HG02588 (cell line): Measurements from ENCODE around the gene PDCD10.

Experiments used
- ATAC-seq: cut with Tn5 transposase; IDR thresholded peaks from one replicate; pipeline ENCODE4 v1.9.1; 2021; ENCODE audit warnings: mild to moderate bottlenecking, moderate library complexity; ENCODE audit not compliant: unreplicated experiment

Gene PDCD10

DNA sequence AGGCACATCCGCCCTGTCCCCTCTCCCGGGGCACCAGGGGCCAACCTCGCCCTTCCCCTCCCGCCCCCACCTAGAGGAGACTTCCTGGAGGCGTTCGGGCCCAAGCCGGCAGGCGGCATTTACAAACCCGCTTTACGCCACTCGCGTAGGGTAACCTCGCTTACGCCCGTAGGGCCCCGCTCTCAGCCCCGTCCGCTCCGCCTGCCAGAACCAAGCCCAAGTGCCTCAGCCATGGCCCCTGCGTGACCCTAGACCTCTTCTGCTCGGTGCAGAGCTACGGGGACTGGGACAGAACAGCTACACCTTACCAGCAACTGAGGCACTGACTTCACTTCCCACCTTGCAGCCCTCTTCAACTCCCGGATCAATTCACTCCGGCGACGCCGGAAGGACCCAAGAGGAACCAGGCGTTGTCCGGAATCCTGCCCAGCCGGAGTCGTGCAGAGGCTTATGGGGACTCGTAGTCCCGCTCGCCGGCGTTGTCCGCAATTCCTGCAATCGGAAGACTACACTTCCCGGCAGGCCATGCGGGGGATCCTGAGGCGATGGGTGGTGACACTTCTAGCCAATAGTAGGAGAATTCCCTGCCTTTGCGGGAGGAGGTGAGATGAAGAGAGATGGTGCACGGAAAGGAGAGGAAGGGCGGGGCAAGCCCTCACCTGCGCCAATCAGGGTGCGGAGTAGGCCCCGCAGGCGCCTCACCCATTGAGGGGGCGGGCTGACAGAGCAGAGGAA, at the start of gene PDCD10:
Gene PDCD10, minus strand, starts transcription at position 395 of the 735 bp plus-strand sequence. CDS start 14,735 bp downstream, outside the sequence.
- peak; percentile 86 for ATAC-seq

DNA sequence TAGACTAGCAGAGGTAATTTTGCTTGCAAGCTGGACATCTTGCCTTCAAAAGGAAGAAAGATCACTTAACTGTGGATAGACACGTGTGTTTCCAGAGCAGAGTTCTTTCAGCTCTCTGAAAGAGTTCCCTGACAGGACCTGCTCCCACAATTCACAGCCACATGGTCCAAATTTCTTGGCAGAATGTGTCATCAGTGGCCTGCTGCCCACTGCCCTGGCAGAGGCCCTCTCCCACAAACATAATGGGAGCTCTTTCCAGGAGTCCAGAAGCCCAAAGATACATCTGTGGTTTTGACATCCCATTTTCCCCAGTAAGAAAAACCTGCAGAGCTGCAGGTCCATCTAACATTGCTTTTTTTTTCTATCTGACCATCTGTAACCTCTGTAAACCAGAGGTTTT, 49.1 kb upstream of the PDCD10 start:
- no peak for ATAC-seq

DNA sequence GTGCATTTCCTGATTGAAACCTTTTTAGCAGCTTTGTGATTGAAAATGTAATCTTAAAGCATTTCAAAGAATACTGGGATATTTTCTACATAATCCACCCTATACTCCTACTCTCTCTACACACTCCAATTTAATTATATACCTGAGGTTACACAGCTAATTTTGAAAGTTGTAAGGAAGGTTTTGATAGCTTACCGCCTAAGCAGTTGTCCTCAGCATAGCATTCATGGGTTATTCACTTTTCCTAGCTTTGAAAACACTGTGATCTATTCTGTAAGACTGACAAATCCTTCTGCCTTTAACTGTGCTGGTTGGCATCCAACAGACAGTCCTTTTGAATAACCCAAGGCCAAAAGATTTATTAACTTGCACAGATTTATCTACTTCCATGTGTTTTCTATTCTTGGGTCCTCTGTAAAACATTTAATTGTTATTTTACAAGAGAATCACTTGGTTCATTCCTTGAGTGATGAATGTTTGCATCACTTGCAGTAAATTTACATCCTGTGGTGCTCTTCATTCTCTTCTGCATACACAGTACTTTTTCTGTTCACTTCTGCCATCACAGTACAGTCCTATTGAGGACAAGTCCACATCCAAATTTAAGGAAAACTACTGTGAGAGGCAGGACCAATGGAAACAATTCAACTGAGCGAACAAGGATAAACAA, 45.7 kb upstream of the PDCD10 start:
- ATAC-seq = no peak

DNA sequence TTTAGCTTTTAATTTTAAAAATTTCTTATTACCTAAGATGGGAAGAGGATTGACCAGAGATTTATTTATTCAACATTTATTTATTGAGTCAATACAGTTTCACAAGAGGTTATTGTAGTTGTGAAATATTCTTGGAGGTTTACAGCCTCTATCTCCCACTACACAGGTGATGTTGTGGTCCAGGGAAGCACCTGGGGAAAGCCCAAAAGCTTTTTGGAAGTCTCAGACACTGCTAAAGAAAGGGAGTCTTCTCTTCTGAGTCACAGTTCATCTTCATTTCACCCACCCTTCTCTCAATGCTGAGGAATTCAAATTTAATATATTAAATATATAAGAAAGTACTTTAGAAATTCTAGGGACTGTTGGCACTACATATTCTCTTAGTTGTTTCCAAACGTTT, 42.7 kb upstream of the PDCD10 start:
- ATAC-seq = peak; percentile 45

DNA sequence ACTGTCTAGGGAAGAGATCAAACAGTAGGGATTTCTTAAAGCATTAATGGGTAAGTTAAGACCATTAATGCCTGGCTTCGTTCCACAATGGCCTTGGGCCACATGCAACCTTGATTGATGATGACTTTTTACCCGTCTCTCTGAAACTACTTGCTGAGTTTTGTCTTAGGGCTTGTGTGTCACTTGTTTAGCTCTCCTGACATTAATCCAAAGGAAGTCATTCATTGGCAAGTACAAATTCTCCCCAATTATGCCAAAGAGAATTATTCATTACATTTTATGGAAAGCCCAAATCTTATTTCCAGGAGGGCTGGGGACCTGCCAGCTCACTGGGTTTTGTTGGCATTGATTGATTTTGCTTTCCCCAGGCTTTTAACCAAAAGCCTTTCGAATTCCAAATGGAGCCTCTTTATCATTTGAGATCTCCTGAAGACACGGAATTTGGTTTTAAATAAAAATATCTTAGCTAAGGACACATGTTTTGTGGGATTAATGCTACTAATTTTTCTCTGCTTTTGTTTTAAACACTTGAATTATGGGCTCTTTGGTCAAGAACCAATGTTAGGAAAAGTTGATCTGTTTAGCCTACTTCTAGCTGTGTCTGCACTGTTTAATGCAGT, 41.5 kb upstream of the PDCD10 start:
- ATAC-seq = no peak

DNA sequence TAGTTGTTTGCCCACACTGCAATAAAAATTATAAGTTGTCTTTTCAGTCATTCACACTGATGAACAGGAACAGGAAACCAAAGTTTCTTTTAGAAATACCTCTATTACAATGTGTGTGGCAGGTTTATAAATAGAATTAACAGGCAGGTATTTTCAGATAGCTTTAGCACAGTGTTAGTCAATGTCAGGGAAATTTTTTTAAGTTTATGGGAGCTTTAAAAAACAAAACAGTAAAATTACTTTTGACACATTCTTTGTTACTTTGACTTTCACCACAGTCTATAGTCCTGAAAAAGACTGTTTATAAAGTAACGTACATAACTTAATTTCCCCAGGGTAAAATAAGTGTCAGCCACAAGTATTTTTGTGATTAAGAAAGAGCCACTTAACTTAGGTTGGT, 38.9 kb upstream of the PDCD10 start:
- ATAC-seq = peak; percentile 66

DNA sequence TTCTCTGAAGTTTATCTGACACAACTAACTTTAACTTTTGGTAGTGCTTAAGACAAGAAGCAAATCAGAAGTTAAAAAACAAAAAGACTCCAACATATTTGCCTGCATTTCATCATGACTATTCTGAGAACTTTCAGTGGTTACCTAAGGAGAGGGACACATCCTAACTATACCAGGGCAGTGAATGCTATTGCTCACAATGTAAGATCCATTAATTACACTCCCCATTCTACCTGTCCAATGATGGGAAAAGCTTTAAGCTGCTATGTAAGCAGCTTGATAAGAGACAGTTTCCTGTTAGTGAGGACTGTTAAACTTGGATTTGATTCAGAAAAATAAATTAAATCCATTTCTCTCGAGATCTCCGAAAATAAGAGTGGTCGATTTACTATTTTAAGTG, 38.3 kb upstream of the PDCD10 start:
- ATAC-seq = no peak

DNA sequence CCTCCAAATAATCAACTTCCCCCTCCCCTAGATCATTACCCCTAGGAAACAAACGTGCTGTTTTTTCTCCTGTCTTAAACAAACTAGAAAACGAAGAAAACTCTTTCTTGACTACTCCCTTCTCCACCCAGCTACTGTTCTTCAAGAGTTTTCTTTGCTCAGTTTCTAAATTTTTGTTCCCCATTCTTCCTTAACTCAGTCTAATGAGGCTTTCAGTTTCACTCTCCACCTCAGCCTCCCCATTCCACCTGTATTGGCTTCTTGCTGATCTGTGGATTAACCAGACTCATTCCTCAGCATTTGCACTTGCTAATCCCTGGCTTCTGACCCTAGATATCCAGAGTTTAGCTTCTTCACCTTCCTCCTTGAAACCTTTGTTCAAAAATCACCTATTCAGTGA, 27.6 kb upstream of the PDCD10 start:
- ATAC-seq = peak; percentile 45

DNA sequence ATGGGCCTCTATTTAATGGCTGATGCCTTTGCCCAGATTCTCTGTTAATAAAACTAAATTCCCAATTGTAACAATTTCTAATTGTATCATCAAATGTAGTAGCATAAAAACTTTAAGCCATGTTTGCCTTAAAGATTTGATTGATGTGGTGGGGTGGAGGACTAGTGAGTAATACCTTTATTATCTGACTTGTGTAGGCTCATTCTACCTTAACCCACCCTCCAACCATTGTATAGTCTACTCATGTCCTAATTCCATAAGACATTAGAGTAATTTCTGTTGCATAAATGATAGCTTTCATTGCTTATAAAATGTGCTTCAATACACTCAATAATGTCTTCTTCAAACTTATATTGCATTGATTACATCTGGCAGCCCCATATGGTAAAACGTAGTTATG, 26.6 kb upstream of the PDCD10 start:
- ATAC-seq = no peak

DNA sequence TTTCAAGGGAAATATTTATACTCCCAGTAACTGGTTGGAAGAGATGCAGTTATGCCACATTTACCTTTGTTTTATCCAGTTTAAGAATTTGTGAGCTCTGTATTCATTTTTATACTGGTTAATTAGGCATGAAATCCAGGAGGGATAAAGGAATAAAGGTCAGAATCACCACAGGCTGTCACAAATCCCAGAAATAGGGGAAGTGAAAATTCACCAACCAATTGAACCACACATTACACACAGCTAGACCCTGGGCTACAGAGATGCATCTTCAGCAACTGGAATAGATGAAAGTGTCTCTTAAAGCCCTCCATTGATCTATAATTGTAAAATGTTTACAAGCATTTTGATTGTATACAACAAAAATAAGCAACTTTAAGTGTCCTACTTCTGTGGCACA, 19.4 kb upstream of the PDCD10 start:
- no peak for ATAC-seq

DNA sequence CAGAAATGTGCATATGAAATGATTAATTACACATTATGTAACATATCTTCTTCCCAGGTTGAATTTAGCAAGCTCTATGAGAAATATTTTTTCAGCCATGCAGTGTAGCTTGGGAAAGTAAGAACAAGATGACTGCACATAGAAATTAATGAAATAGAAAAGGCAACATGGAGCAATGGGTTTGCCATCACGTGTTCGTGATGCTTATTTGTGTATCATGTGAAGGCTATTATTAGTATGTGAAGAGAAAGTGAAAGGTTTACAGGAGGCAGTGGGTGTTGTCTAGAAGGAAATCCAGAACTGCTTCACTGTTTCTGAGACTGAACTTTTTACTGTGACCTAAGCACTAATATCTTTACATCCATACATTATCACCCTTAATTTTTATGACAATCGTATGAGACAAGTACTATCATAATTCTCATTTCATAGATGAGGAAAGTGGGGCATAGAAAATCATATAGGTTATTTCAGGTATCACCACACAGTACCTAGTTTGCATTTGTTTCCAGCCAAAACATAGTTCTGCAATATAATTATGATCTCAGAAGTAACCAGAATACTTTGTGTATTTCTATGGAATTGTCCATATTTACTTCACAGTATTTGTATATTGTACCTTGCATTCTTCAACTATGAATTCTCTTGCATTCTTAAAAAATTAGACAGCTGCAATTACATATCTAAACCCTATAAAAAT, 15.7 kb upstream of the PDCD10 start:
- peak; percentile 98 for ATAC-seq

DNA sequence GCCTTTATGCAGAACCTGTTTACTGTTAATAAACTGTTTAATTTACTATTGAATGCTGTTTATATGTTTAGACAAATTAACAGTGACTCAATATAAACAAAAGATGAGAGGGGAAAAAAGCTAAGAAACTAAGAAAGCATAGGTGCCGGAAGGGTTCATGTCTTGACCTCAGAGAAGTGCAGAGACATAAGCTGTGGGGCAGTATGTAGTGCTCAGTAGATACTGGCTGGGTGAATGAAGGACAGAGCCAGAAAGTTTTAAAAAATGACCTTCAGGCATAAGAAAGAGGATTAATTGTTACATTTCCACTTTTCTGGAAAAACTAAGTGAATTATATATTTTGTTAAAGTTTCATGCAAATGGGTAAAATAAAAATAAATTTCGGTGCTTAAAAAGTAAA, 15.0 kb upstream of the PDCD10 start:
- ATAC-seq = no peak

DNA sequence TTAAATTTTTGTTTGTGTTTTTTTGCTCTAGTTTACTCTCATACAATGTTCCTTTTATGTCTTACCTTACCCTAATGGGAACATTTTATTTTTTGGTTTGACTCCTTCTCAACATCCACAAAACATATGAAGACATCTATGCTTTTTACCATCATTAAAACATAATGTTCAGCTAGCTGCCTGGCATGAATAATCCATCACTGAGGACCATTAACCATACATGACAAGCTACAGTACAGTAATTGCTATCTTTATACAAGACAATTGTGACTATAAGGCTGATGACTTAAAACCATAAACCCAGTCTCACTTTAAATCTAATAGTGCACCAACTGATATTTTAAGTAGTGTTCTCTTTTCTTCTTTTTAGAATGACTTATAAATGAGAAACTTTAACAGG, 14.5 kb upstream of the PDCD10 start:
- no peak for ATAC-seq

DNA sequence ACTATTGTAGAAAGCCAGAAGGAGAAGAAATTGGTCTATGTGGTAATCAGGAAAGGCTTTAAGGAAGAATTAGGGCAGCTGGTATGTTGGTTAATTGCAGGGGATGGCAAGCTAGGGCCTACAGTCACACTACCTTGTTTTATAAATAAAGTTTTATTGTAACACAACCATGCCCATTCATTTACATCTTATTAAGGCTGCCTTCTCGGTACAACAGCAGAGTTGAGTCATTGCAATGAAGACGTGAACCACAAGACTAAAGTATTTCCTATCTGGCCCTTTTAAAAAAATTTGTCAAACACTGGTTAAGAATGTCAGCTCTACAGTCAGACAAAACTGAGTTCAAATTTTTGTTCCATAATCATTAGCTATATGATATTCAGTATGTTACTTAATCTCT, 9.1 kb upstream of the PDCD10 start:
- ATAC-seq = no peak

DNA sequence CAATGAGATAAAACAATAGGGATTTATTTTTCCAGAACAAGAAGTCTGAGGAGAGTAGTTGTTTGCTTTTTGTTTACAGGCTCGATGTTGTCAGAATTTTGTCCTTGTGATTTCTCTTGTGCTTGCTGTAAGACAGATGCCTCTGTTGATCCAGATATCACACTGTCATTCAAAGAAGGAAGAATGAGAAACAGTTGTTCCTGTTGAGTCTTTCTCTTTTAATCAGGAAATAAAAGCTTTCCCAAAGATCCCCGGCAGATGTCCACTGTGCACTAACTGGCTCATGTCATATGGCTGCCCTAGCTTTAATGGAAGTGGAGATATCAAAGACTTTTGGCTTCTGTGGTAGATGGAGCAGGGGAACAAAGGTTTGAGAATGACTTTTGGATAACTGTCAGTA, 7.6 kb upstream of the PDCD10 start:
- no peak for ATAC-seq

DNA sequence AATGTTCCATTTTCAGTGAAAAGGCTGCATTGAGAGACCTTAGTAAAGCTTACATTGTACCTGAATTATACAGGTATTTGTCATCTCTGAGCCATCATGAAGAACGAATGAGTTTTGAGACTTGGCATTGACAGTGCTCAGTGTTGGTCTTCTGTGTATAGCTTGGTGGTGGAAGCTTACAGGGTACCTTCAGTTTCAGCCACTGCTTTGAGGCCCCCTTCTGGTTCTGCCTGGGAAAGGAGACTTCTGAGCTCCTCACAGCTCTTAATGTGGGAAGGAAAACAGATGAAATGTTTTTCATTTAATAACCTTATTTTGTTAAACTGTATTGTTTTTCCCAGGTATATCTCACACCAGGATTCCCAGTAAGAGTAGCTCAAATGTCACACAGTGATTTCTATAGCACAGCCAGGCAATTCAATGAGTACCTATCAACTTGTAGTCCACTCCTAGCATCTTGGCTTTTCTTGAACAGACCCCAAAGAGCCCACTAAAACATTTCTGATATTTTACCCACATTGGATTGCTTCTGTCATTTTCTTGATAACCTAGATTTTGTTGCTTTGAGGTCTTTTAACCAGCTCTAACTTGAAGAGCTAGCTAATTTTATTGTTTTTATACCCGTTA, 6.4 kb upstream of the PDCD10 start:
- peak; percentile 91 for ATAC-seq

DNA sequence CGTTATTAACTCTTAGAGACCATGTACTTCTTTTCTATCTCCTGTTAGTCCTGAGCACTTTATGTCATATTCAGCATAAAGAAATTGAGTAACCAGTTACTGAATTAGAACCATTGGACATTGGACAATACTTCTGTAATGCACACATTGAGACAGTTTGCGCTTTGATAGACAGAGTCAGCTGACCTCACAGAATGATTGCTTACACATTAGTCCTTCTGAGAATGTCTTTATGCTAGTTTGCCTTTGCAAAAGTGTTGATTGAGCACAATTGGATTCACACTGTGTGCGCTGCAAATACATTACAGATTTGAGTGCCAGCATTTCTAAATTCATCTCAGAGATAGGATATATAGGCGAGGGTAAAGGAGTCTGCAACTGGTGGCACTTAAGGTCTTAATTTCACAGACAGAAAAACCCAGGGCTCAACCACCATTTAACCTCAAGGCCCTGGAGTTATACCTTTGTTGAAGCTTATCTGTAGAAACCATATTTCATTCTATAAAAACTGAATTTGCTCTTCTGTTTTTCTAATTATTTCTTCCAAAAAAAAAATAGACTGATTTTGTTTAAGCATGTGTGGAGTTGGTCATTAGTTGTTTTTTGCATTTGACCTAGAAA, 4.6 kb upstream of the PDCD10 start:
- no peak for ATAC-seq

DNA sequence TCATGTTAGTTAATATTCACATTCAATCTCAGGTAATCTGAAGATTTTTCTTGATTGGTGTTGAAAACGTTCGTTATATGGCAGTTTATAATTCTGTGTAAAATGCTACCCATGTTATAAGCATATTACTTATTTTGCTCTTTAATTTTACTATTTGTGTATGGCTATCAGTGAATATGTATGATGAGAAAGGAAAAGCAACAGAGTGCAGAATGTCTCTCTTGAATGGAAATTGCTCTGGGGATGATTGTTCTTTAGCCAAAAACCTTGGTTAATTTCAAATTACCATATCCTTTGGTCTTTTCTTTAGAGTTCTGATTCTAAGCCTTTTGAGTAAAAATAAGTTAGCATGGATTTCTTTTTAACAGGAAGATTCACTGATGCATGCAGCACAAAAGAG, 3.3 kb upstream of the PDCD10 start:
- ATAC-seq = no peak

DNA sequence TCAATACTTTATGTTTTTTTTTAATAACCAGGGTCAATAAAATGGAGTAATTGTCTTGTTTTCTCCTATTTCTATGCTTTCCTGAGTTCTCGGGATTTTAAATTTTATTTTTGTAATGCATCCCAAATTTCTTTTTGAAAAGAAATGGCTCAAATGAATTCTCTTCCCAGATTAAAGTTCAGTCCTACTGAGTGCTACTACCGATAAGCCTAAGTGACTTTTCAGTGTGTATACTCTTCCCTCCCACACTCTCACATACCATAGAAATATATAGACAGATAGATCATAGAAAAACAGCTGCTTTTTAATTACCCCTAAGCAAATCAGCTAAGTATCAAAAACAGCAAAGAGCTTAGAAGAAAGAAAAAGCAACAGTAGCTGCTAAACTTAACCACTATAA, 2.3 kb upstream of the PDCD10 start:
- no peak for ATAC-seq

DNA sequence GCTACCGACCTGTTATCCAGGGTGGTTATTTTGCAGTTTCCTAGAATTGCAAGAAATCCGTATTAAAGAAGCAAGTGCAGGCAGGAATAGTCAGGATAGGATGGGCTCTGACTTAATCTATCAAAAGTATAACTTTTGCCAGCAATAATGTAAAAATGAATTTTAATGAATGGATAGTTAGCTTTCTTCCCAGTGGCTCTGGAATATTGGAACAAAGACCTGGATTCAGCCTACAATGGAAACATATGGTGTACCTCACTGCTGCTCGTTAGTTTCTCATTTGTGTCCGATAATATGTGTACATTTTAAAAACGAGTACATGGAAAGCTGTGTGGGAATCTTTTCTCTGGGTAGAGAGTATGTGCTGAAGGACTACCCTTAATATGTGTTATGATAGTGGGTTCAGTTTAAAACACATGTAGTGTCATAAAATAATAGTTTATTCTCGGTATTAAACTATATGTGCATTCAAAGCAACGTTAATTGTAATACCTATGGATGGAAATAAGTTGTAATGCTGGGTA, 1.6 kb upstream of the PDCD10 start:
- no peak for ATAC-seq
